HG02973 (cell line): ENCODE measurements around the gene DBF4B.
"Not testable (repeated sequence)": the region's sequence is repeated elsewhere in the genome, so short reads cannot be mapped to it uniquely, and the experiment has no call there.

ENCODE experiments used
- ATAC-seq: cut with Tn5 transposase; IDR thresholded peaks from one replicate; pipeline ENCODE4 v1.9.1; 2021; ENCODE audit warnings: moderate library complexity; ENCODE audit not compliant: unreplicated experiment

DBF4B gene, protein sequence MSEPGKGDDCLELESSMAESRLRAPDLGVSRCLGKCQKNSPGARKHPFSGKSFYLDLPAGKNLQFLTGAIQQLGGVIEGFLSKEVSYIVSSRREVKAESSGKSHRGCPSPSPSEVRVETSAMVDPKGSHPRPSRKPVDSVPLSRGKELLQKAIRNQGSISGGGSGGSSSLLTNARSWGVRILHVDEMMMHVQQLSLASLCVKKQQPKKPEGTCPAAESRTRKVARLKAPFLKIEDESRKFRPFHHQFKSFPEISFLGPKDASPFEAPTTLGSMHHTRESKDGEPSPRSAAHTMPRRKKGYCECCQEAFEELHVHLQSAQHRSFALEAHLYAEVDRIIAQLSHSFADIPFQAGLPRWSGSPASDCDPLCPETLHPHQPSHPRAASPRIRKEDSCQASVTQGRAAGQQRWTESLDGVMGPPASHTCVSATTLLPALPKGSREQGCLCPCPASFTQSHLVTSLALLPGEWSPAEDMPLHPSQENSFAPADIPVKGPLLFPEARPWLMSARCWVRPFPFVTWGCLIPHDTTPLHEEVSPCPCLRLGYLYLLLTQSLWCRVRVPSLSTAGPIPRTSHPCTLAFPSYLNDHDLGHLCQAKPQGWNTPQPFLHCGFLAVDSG

DNA sequence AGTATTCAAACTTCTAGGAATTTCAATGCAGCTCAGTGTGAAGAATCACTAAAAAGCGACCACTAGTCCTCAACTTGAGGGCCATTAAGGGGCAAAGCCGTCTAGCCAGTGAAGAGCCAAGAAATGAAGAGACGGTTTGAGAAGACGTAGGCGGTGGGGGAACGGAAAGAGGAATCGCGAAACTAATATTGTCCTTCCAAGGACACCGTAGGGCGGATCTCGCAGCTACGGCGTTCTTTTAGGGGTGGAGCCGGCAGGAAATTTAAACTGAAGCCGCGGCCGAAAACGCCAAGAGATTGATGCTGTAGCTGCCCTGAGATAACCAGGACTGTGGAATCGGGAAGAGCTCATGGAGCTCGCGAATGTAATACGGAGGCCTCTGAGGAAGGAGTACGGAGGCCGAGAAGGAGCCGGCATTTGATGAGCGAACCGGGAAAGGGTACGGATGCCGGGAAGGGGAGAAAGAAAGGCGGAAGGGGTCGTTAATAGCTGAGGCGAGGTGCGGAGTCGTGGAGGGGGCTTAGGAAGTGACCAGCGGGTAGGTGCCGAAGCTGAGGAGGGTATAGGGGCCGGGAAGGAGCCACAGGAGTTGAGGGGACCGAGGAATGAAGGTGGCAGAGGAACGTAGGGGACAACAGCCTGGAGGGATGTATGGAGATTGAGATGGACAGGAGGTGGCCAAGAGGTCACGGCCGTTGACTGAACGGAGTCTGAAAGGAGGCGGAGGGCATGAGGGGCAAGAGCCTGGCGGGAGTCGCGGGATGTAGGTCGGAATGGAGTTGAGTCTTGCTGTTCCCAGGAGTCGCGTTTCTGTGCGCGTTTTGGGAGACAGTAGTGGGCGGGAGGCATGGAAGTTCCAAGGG, at the start of gene DBF4B:
TSS of gene DBF4B (plus strand) at position 265 of the 863 bp plus-strand sequence. CDS start at position 421, 156 bp downstream.
- no peak for ATAC-seq

GRCh38 chr17:44661835-44662234, 46.6 kb upstream of the DBF4B start:
- no peak for ATAC-seq

GRCh38 chr17:44663095-44663494, 45.4 kb upstream of the DBF4B start:
- ATAC-seq = no peak

DNA sequence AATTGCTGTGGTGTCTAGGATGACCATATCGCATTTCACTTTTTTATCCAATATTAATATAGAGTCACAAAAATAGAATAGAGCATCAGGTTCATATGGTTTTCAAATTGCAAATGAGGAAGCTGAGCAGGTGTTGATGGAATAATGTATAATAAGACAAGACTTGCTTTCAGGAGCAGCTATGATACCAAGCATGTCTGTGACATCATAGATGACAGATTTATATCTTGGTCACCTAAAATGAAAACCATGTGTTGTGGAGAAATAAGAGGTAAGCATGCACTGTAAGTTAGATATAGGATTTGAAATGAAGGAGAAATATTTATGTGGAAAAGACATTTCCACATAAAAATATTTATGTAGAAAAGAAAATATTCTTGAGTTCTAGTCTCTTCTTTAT, 43.6 kb upstream of the DBF4B start:
- no peak for ATAC-seq

DNA sequence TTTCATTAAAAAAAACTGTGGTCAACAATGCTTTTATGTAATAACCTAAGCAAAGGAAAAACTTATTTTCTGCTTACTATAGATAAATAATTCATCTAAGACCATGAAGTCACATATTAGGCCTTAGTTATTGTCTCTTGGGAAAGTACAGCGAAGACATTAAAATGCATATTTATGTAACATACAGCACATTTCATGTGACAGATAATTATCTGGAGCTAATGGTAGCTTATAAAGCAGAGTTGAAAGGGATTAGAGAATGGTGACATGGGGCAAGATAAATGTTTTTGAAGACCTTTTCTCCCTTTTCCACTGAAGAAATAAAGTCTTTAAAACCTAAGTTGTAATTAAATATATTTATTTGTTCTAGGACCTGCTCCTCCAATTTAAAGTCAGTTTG, 42.5 kb upstream of the DBF4B start:
- ATAC-seq = no peak

- no peak for ATAC-seq
These were observed 35.9 kb upstream of the DBF4B start for GRCh38 chr17:44672479-44673093.

GRCh38 chr17:44673893-44674292, 34.6 kb upstream of the DBF4B start:
- no peak for ATAC-seq

- no peak for ATAC-seq
These were observed 31.3 kb upstream of the DBF4B start for GRCh38 chr17:44677136-44677535.

DNA sequence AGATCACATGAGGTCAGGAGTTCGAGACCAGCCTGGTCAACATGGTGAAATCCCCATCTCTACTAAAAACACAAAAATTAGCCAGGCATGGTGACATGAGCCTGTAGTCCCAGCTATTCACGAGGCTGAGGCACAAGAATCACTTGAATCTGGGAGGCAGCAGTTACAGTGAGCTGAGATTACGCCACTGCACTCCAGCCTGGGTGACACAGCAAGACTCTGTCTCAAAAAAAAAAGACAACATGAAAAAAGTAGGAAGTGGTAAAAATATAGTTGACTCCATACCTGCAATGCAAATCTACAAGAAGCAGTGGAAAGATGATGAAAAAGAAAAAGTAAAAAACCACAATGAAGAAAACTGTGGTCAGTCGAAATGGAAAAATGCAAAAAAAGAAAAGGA, 25.2 kb upstream of the DBF4B start:
- not testable (repeated sequence) for ATAC-seq

GRCh38 chr17:44687756-44688155, 20.7 kb upstream of the DBF4B start:
- no peak for ATAC-seq

DNA sequence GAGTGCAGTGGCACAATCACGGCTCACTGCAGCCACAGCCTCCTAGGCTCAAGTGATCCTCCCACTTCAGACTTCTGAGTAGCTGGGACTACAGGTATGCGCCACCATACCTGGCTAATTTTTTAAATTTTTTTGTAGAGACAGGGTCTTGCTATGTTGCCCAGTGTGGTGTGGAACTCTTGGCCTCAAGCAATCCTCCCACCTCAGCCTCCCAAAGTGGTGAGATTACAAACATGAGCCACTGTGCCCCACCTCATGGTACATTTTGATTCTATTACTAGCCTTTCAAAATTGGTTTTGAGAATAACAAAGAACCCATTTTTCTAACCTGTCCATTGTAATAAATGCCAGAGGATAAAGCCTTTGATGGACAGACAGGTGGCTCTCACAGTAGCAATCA, 20.3 kb upstream of the DBF4B start:
- no peak for ATAC-seq

DNA sequence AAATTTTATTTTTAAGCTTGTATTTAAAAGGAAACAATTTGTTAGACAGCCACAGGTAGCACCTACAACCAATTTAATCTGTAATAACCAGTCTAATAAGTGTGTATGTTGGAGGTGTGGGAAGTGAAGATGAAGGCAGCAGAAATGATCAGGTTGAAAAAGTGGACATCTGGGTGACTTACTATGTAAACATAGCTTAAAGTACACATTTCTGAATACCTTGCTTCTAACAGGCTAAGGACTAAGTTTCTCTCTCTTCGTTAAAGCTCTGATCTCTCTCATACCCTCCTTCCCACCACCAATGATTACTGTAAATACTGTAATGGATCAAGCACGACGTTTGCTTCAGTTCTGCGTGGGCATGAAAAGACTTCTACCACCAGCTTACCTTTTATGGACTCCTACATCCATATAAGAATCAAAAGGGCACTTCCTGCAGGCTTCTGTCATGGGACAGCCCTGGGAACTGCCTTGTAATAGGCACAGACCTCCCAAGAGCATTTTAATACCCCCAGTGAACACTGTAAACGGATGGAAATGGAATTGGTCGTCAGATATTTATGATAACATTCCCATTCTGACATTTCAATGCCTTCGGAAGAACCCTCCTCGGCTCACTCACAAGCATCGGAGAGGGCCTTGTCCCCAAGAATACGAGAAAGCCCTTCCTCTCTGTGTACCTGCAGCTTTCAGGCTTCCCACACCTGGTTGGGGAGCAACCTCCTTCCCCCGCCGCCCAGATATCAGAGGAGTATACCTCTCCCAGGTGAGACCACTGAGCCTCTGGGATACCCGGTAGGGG, 19.6 kb upstream of the DBF4B start:
- ATAC-seq = no peak

- ATAC-seq = no peak
These were observed 18.8 kb upstream of the DBF4B start, which contains the start of gene CCDC43 for GRCh38 chr17:44689477-44690217. CCDC43 (minus strand) TSS chr17:44689776; CDS start chr17:44689753, 23 bp downstream.

GRCh38 chr17:44690746-44691306, 17.6 kb upstream of the DBF4B start:
- not testable (repeated sequence) for ATAC-seq

DNA sequence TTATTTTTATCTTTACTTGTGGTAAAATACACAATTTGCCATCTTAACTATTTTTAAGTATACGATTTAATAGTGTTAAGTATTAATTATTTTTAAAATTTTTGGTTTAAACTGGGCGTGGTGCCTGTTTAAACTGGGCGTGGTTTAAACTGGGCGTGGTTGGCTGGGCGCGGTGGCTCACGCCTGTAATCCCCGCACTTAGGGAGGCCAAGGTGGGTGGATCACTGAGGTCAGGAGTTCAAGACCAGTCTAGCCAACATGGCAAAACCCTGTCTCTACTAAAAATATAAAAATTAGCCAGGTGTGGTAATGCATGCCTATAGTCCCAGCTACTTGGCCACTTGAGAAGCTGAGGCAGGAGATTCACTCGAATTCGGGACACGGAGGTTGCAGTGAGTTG, 14.9 kb upstream of the DBF4B start:
- no peak for ATAC-seq

DNA sequence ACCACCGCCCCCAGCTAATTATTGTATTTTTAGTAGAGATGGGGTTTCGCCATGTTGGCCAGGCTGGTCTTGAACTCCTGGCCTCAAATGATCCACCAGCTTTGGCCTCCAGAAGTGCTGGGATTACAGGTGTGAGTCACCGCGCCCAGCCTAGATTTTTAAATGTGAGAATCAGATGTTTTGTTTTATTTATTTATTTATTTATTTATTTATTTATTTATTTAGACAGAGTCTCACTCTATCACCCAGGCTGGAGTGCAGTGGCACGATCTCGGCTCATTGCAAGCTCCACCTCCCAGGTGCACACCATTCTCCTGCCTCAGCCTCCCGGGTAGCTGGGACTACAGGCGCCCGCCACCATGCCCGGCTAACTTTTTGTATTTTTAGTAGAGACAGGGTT, 8.2 kb upstream of the DBF4B start:
- not testable (repeated sequence) for ATAC-seq

DNA sequence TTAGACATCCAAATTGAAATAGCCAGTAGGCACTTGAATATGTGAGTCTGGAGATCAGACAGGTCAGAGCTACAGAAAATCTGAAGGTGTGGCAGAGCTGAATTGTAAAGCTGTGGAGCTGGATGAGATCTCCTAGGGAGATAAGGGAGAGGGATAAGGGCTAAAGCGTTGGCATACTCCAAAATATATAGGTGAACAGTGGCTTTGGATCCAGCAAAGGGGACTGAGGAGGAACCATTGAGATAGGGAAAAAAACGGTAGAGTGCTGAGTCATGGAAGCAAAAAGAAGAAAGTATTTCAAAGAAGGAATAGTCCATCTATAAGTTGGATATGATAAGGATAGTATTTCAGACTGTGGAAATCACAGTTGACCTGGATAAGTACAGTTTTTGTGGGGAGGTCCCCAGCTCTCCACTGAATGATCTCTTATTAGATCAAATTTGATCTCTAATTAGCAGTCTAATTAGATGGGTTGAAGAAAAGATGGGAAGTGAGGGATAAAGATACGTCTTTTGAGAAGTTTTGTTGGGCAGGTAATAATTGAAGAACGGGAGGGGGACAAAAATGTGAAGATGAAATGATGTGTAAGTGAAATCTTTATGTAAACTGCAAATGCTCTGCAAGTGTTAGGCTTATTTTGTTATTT, 587 bp upstream of the DBF4B start:
- ATAC-seq = no peak

GRCh38 chr17:44719444-44719843, 11.0 kb downstream of the DBF4B start:
- no peak for ATAC-seq

DNA sequence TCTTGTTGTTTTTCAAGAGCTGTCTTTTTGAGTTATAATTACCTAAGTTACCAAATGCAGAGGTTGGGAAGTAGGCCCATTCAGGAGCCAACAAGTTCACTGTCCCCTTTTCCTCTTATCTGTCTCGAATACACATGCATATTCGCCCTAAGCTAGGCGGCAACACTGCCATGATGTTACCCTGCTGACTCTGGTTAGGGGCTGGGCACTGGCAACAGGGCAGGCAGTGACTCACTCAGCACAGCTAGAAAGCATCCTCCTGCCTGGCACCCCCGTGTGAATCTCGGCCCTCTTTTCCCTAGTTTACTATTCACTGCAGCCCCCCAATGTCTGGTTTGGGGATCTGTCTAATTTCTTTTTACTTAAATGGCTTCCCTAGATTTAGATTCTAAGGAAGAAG, 13.8 kb downstream of the DBF4B start:
- no peak for ATAC-seq
